HEK293 (cell line): Measurements from ENCODE around the gene CIC.

Source experiments
- BCL11A ChIP-seq: fragments of 450-650 bp; formaldehyde crosslinking; IDR thresholded peaks from 2 replicates; pipeline ENCODE4 v1.5.1; 2016; ENCODE audit warnings: low read depth, missing biosample characterization, missing genetic modification characterization
- FEZF1 ChIP-seq: fragments of 450-650 bp; formaldehyde crosslinking; IDR thresholded peaks from 2 replicates; pipeline ENCODE4 v1.5.1; 2016; ENCODE audit warnings: missing biosample characterization, missing genetic modification characterization
- KLF1 ChIP-seq: fragments of 450-650 bp; formaldehyde crosslinking; IDR thresholded peaks from 2 replicates; pipeline ENCODE4 v1.5.1; 2016; ENCODE audit warnings: missing biosample characterization, missing genetic modification characterization
- KLF10 ChIP-seq: fragments of 450-650 bp; IDR thresholded peaks from 2 replicates; pipeline ENCODE4 v1.5.1; 2018; ENCODE audit warnings: missing biosample characterization, mild to moderate bottlenecking, missing genetic modification characterization
- KLF17 ChIP-seq: fragments of 450-650 bp; formaldehyde crosslinking; IDR thresholded peaks from 2 replicates; pipeline ENCODE4 v1.5.1; 2016; ENCODE audit warnings: missing biosample characterization, missing genetic modification characterization
- MZF1 ChIP-seq: fragments of 450-650 bp; formaldehyde crosslinking; IDR thresholded peaks from 2 replicates; pipeline ENCODE4 v1.5.1; 2017; ENCODE audit warnings: missing biosample characterization, missing genetic modification characterization, borderline replicate concordance
- PRDM10 ChIP-seq: fragments of 450-650 bp; formaldehyde crosslinking; IDR thresholded peaks from 2 replicates; pipeline ENCODE4 v1.5.1; 2016; ENCODE audit warnings: missing biosample characterization, missing genetic modification characterization
- REST ChIP-seq: fragments of 450-650 bp; formaldehyde crosslinking; IDR thresholded peaks from 2 replicates; pipeline ENCODE4 v1.5.1; 2016; ENCODE audit warnings: missing biosample characterization, missing genetic modification characterization
- SCRT1 ChIP-seq: fragments of 450-650 bp; formaldehyde crosslinking; IDR thresholded peaks from 2 replicates; pipeline ENCODE4 v1.5.1; 2016; ENCODE audit warnings: missing biosample characterization, missing genetic modification characterization, borderline replicate concordance
- SP3 ChIP-seq: fragments of 450-650 bp; formaldehyde crosslinking; IDR thresholded peaks from 2 replicates; pipeline ENCODE4 v1.5.1; 2016; ENCODE audit warnings: missing biosample characterization, missing genetic modification characterization
- SP7 ChIP-seq: fragments of 450-650 bp; formaldehyde crosslinking; IDR thresholded peaks from 2 replicates; pipeline ENCODE4 v1.5.1; 2016; ENCODE audit warnings: missing biosample characterization, missing genetic modification characterization
- TCF7L2 ChIP-seq: IDR thresholded peaks from 2 replicates; pipeline ENCODE4 v1.6.1; 2011; ENCODE audit warnings: low read depth, mild to moderate bottlenecking, inconsistent platforms, low read length, moderate library complexity, borderline replicate concordance
- ZBTB1 ChIP-seq: fragments of 450-650 bp; formaldehyde crosslinking; IDR thresholded peaks from 2 replicates; pipeline ENCODE4 v1.5.1; 2016; ENCODE audit warnings: missing biosample characterization, missing genetic modification characterization
- ZBTB48 ChIP-seq: fragments of 450-650 bp; formaldehyde crosslinking; IDR thresholded peaks from 2 replicates; pipeline ENCODE4 v1.5.1; 2016; ENCODE audit warnings: missing biosample characterization, missing genetic modification characterization
- ZBTB7A ChIP-seq: fragments of 450-650 bp; formaldehyde crosslinking; IDR thresholded peaks from 2 replicates; pipeline ENCODE4 v1.5.1; 2016; ENCODE audit warnings: low read depth, missing biosample characterization, missing genetic modification characterization
- ZNF239 ChIP-seq: fragments of 450-650 bp; formaldehyde crosslinking; IDR thresholded peaks from 2 replicates; pipeline ENCODE4 v1.5.1; 2016; ENCODE audit warnings: missing biosample characterization, missing genetic modification characterization
- ZNF26 ChIP-seq: fragments of 450-650 bp; formaldehyde crosslinking; IDR thresholded peaks from 2 replicates; pipeline ENCODE4 v1.5.1; 2016; ENCODE audit warnings: missing biosample characterization, missing genetic modification characterization
- ZNF37A ChIP-seq: fragments of 450-650 bp; IDR thresholded peaks from 2 replicates; pipeline ENCODE4 v1.5.1; 2018; ENCODE audit warnings: missing biosample characterization, missing genetic modification characterization
- ZNF391 ChIP-seq: fragments of 450-650 bp; formaldehyde crosslinking; IDR thresholded peaks from 2 replicates; pipeline ENCODE4 v1.5.1; 2016; ENCODE audit warnings: low read depth, missing biosample characterization, missing genetic modification characterization, borderline replicate concordance
- ZNF423 ChIP-seq: fragments of 450-650 bp; formaldehyde crosslinking; IDR thresholded peaks from 2 replicates; pipeline ENCODE4 v1.5.1; 2016; ENCODE audit warnings: missing biosample characterization, missing genetic modification characterization
- ZNF544 ChIP-seq: fragments of 450-650 bp; formaldehyde crosslinking; IDR thresholded peaks from 2 replicates; pipeline ENCODE4 v1.5.0; 2017; ENCODE audit warnings: missing biosample characterization, missing genetic modification characterization
- ZNF561 ChIP-seq: fragments of 450-650 bp; IDR thresholded peaks from 2 replicates; pipeline ENCODE4 v1.5.1; 2018; ENCODE audit warnings: missing biosample characterization, missing genetic modification characterization, borderline replicate concordance
- TF ChIP-seq, protein P1 (sequence below): fragments of 450-650 bp; formaldehyde crosslinking; optimal IDR thresholded peaks from 2 replicates; pipeline ENCODE3; 2016; ENCODE audit warnings: missing biosample characterization, mild to moderate bottlenecking, missing genetic modification characterization
- TF ChIP-seq, protein P2 (sequence below): fragments of 450-650 bp; formaldehyde crosslinking; IDR thresholded peaks from 2 replicates; pipeline ENCODE4 v1.5.1; 2016; ENCODE audit warnings: missing biosample characterization, missing genetic modification characterization
- TF ChIP-seq, protein P3 (sequence below): fragments of 450-650 bp; formaldehyde crosslinking; IDR thresholded peaks from 2 replicates; pipeline ENCODE4 v1.5.1; 2017; ENCODE audit warnings: missing biosample characterization, mild to moderate bottlenecking, missing genetic modification characterization, moderate library complexity

The CIC gene

DNA sequence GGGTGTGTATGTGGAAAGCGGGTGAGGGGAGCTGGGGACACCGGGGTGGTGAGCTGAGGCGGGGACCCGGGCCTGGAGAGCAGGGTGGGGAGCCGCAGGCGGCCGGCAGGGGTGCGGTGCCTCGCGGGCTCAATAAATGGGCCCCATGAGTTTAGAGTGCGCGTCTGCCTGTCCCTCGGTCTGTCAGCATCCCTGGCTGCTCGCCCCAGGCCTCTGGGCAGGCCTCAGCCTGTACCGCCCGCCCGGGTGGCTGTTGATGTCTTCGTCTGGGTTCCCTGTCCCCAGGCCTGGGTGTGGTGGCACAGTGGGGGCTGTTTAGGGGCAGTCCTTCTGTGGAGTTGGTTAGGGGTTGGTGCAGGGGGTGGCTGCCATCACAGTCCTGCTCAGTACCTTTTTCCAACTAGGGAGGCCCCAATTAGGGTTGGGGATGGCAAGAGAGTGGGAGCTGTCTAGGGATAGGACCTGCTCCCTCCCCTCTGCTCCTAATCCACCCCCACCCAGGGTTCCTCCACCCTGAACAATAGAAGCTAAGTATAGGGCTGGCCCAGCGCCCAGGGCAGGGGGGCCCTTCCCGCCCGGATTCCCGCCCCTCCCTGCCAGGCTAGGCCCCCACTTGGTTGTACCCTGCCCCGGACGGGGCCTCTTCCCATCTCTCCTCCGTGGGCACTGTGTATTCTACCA is 12.2 kb downstream of the CIC start (continued):
- TF ChIP-seq, protein P1, sequence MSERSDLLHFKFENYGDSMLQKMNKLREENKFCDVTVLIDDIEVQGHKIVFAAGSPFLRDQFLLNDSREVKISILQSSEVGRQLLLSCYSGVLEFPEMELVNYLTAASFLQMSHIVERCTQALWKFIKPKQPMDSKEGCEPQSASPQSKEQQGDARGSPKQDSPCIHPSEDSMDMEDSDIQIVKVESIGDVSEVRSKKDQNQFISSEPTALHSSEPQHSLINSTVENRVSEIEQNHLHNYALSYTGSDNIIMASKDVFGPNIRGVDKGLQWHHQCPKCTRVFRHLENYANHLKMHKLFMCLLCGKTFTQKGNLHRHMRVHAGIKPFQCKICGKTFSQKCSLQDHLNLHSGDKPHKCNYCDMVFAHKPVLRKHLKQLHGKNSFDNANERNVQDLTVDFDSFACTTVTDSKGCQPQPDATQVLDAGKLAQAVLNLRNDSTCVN: no peak
- TF ChIP-seq FEZF1 (tag by site-specific recombination) (0 out of 2 replicates have a peak, but pooled peaks have one; percentile 10), TCF7L2 (no peak), SP3 (peak; percentile 57), PRDM10 (peak; percentile 99), ZNF239 (tag by site-specific recombination) (peak; percentile 94), SCRT1 (no peak), ZNF391 (tag by site-specific recombination) (no peak), KLF10 (no peak), ZNF561 (no peak), KLF1 (tag by site-specific recombination) (peak; percentile 98), ZNF37A (tag by site-specific recombination) (no peak), ZNF26 (tag by site-specific recombination) (no peak), ZBTB48 (tag by site-specific recombination) (peak; percentile 99), REST (tag by site-specific recombination) (no peak), MZF1 (no peak), ZBTB7A (tag by site-specific recombination) (no peak), KLF17 (tag by site-specific recombination) (peak; percentile 91), BCL11A (no peak), ZNF544 (no peak), SP7 (tag by site-specific recombination) (0 out of 2 replicates have a peak, but pooled peaks have one; percentile 89), ZNF423 (tag by site-specific recombination) (0 out of 2 replicates have a peak, but pooled peaks have one; percentile 32), ZBTB1 (no peak)
- TF ChIP-seq, protein P2, sequence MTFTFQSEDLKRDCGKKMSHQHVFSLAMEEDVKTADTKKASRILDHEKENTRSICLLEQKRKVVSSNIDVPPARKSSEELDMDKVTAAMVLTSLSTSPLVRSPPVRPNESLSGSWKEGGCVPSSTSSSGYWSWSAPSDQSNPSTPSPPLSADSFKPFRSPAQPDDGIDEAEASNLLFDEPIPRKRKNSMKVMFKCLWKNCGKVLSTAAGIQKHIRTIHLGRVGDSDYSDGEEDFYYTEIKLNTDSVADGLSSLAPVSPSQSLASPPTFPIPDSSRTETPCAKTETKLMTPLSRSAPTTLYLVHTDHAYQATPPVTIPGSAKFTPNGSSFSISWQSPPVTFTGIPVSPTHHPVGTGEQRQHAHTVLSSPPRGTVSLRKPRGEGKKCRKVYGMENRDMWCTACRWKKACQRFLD (tag by site-specific recombination): no peak
- TF ChIP-seq, protein P3, sequence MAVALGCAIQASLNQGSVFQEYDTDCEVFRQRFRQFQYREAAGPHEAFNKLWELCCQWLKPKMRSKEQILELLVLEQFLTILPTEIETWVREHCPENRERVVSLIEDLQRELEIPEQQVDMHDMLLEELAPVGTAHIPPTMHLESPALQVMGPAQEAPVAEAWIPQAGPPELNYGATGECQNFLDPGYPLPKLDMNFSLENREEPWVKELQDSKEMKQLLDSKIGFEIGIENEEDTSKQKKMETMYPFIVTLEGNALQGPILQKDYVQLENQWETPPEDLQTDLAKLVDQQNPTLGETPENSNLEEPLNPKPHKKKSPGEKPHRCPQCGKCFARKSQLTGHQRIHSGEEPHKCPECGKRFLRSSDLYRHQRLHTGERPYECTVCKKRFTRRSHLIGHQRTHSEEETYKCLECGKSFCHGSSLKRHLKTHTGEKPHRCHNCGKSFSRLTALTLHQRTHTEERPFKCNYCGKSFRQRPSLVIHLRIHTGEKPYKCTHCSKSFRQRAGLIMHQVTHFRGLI (tag by site-specific recombination): 0 out of 2 replicates have a peak, but pooled peaks have one; percentile 22
